K562 (cell line): ENCODE data around the gene MAK. TPM values are rescaled to one million over a fixed set of nuclear protein-coding genes. Genes with fewer than 3 reads are reported as not detected.

ENCODE experiments used
- ATF2 ChIP-seq: sonication (generic); formaldehyde crosslinking; IDR thresholded peaks from 2 replicates; pipeline ENCODE4 v1.8.1; 2022; ENCODE audit warnings: missing genetic modification reagents
- CREB1 ChIP-seq, 2 experiments: sonication (generic) in 1 of 2; formaldehyde crosslinking in 1 of 2; IDR thresholded peaks; 2 replicates each; pipeline versions ENCODE4 v1.6.1 to v1.8.0; 2012 to 2022; ENCODE audit warnings: inconsistent platforms in 1 of 2, mild to moderate bottlenecking in 1 of 2, missing genetic modification reagents in 1 of 2, moderate library complexity in 1 of 2
- HDAC3 ChIP-seq: fragments of 450-650 bp; IDR thresholded peaks from 2 replicates; pipeline ENCODE4 v1.6.1; 2018; ENCODE audit warnings: borderline replicate concordance, mild to moderate bottlenecking, moderate library complexity; ENCODE audit not compliant: partially characterized antibody
- HMGXB4 ChIP-seq: sonication (generic); formaldehyde crosslinking; IDR thresholded peaks from 2 replicates; pipeline ENCODE4 v1.8.1; 2023; ENCODE audit warnings: mild to moderate bottlenecking, missing genetic modification reagents
- KAT7 ChIP-seq: sonication (generic); formaldehyde crosslinking; IDR thresholded peaks from 2 replicates; pipeline ENCODE4 v1.8.0; 2022; ENCODE audit warnings: missing genetic modification reagents, mild to moderate bottlenecking, borderline replicate concordance
- PRDM10 ChIP-seq: fragments of 450-650 bp; IDR thresholded peaks from 2 replicates; pipeline ENCODE4 v1.6.1; 2018; ENCODE audit not compliant: partially characterized antibody
- RFX5 ChIP-seq: IDR thresholded peaks from 2 replicates; pipeline ENCODE4 v1.6.1; 2011; ENCODE audit warnings: low read depth, mild to moderate bottlenecking, improper control_type of control experiment, low read length
- XRCC4 ChIP-seq: IDR thresholded peaks from one replicate; pipeline ENCODE4 v1.6.1; 2011; ENCODE audit not compliant: insufficient read depth, insufficient read length; ENCODE audit errors: extremely low read depth
- ZFP1 ChIP-seq: fragments of 450-650 bp; formaldehyde crosslinking; IDR thresholded peaks from 2 replicates; pipeline ENCODE4 v1.4.0; 2020; ENCODE audit warnings: mild to moderate bottlenecking, mixed read lengths
- ZNF140 ChIP-seq: fragments of 250-450 bp; sonication (Bioruptor Pico); IDR thresholded peaks from 2 replicates; pipeline ENCODE4 v1.8.0; 2021; ENCODE audit warnings: moderate library complexity, mild to moderate bottlenecking, inconsistent platforms
- ZNF318 ChIP-seq, 2 experiments: fragments of 450-650 bp; IDR thresholded peaks; 2 replicates each; pipeline ENCODE4 v1.6.1; 2016; ENCODE audit warnings: mild to moderate bottlenecking in 2 of 2, borderline replicate concordance in 1 of 2, low read depth in 1 of 2, moderate library complexity in 1 of 2
- polyA plus RNA-seq, 8 experiments: library from polyadenylated mRNA; depleted of rRNA in 4 of 8; stranded (reverse) in 5 of 8; unstranded in 3 of 8; fragments of >200 nt; fragmentation: Nextera tagmentation in 2 of 8; fragmentation: Illumina TruSeq in 1 of 8; extraction: Ambion mirVana in 2 of 8; extraction: Trizol in 1 of 8; gene quantifications; 2 replicates each; pipeline versions ENCODE4 v1.2.1 to v1.2.3, GENCODE V29; 2011 to 2014; ENCODE audit warnings: inconsistent platforms in 1 of 8, missing spikeins in 1 of 8
- total RNA-seq, 7 experiments: library from RNA; depleted of rRNA in 6 of 7; stranded (reverse); fragments of >200 nt in 6 of 7; fragmentation: Illumina TruSeq in 2 of 7; extraction: Trizol in 2 of 7; gene quantifications; 2 replicates each; pipeline versions ENCODE4 v1.2.1 to v1.2.3, GENCODE V29; 2011 to 2021; ENCODE audit warnings: low replicate concordance in 1 of 7

The MAK gene
- total and polyA plus RNA-seq, 9 of the 15 experiments (the other 6 are each of a cell fraction or from before 2014, with no cell fraction given), result 0.25 to 1.1 (median 0.53) TPM

GRCh38 chr6:10771371-10771894, 66.9 kb downstream of the MAK start (continued):
- no peak for TF ChIP-seq XRCC4
- no peak for TF ChIP-seq ATF2 (CRISPR knock-in tag)
- TF ChIP-seq ZFP1 (CRISPR knock-in tag), result no peak
- no peak; the same call in 1 of the 2 replicates for TF ChIP-seq KAT7 (CRISPR knock-in tag)
- no peak for TF ChIP-seq ZNF140 (CRISPR knock-in tag)
- TF ChIP-seq RFX5, result no peak
- TF ChIP-seq HMGXB4, result no peak
- TF ChIP-seq HDAC3, result peak; percentile 94
- TF ChIP-seq CREB1 (IDR thresholded peaks at IDR 0.05), result peak; percentile 59; the same call in 1 of the 2 replicates
- TF ChIP-seq CREB1 (CRISPR knock-in tag; IDR thresholded peaks at IDR 0.05), result peak; percentile 27; the same call in 1 of the 2 replicates
- peak; percentile 40 to 44; a peak in 1 of 4 replicates for TF ChIP-seq ZNF318 (IDR thresholded peaks at IDR 0.05; ENCODE audit: borderline replicate concordance in 1 of 2, low read depth in 1 of 2)
- TF ChIP-seq PRDM10, result no peak
